IPS-20b (cell line): ENCODE results near the gene RRP1B.
"Not testable (repeated sequence)": the region's sequence is repeated elsewhere in the genome, so short reads cannot be mapped to it uniquely, and the experiment has no call there.

Source experiments
- H3K27ac ChIP-seq: one replicate; pipeline ENCODE4 v1.5.1; 2013; ENCODE audit warnings: low read length
- H3K27me3 ChIP-seq: 2 replicates; pipeline ENCODE4 v1.6.1; 2013; ENCODE audit warnings: mild to moderate bottlenecking, low read length, inconsistent platforms; ENCODE audit not compliant: insufficient read depth
- H3K36me3 ChIP-seq: 2 replicates; pipeline ENCODE4 v1.6.1; 2013; ENCODE audit warnings: low read depth, mild to moderate bottlenecking, inconsistent platforms, low read length, moderate library complexity; ENCODE audit not compliant: insufficient read depth
- H3K4me1 ChIP-seq: 2 replicates; pipeline ENCODE4 v1.6.1; 2013; ENCODE audit warnings: mild to moderate bottlenecking, control low read depth, inconsistent platforms, low read length, moderate library complexity; ENCODE audit not compliant: insufficient read depth
- H3K4me3 ChIP-seq: 2 replicates; pipeline ENCODE4 v1.5.1; 2013; ENCODE audit warnings: mild to moderate bottlenecking, low read length, inconsistent platforms
- H3K9ac ChIP-seq: 2 replicates; pipeline ENCODE4 v1.6.1; 2013; ENCODE audit warnings: low read depth, mild to moderate bottlenecking, inconsistent platforms, low read length, moderate library complexity
- H3K9me3 ChIP-seq: 2 replicates; pipeline ENCODE4 v1.6.1; 2013; ENCODE audit warnings: mild to moderate bottlenecking, low read depth, low read length, inconsistent platforms; ENCODE audit not compliant: insufficient read depth

RRP1B gene

GRCh38 chr21:43680421-43680820 lies 21.1 kb downstream of the RRP1B start:
- H3K27me3 ChIP-seq, H3K4me1 ChIP-seq, H3K9ac ChIP-seq, H3K9me3 ChIP-seq, H3K27ac ChIP-seq, H3K4me3 ChIP-seq: not testable (repeated sequence)
- peaks cover 91% of the 10 kb centered on the region for H3K36me3 ChIP-seq

- Histone ChIP-seq H3K27me3 (no peaks in the 10 kb centered on the region), H3K27ac (no peak overlapping the region), H3K4me3 (no peak overlapping the region), H3K9ac (no peak overlapping the region), H3K36me3 (peaks cover 92% of the 10 kb centered on the region), H3K4me1 (no peaks in the 10 kb centered on the region), H3K9me3 (no peaks in the 10 kb centered on the region)
Observed at GRCh38 chr21:43681650-43682049, 22.3 kb downstream of the RRP1B start.

GRCh38 chr21:43684424-43684823 lies 25.1 kb downstream of the RRP1B start:
- Histone ChIP-seq H3K9ac (no peak overlapping the region), H3K36me3 (peaks cover 95% of the 10 kb centered on the region), H3K4me3 (no peak overlapping the region), H3K27ac (no peak overlapping the region), H3K4me1 (no peaks in the 10 kb centered on the region), H3K9me3 (no peaks in the 10 kb centered on the region), H3K27me3 (no peaks in the 10 kb centered on the region)

- no peak overlapping the region for H3K4me3 ChIP-seq
- H3K36me3 ChIP-seq: peaks cover 98% of the 10 kb centered on the region
- H3K9me3 ChIP-seq: no peaks in the 10 kb centered on the region
- H3K27me3 ChIP-seq: no peaks in the 10 kb centered on the region
- H3K4me1 ChIP-seq: no peaks in the 10 kb centered on the region
- H3K9ac ChIP-seq: no peak overlapping the region
- no peak overlapping the region for H3K27ac ChIP-seq
Observed at GRCh38 chr21:43686811-43687565, 27.6 kb downstream of the RRP1B start.

- no peaks in the 10 kb centered on the region for H3K4me1 ChIP-seq
- no peak overlapping the region for H3K9ac ChIP-seq
- peaks cover 99% of the 10 kb centered on the region for H3K36me3 ChIP-seq
- no peaks in the 10 kb centered on the region for H3K9me3 ChIP-seq
- no peak overlapping the region for H3K4me3 ChIP-seq
- no peak overlapping the region for H3K27ac ChIP-seq
- H3K27me3 ChIP-seq: no peaks in the 10 kb centered on the region
Observed at GRCh38 chr21:43687566-43688399, 28.4 kb downstream of the RRP1B start.

- no peak overlapping the region for H3K9ac ChIP-seq
- no peak overlapping the region for H3K4me3 ChIP-seq
- H3K4me1 ChIP-seq: no peaks in the 10 kb centered on the region
- peaks cover 100% of the 10 kb centered on the region for H3K36me3 ChIP-seq
- H3K9me3 ChIP-seq: no peaks in the 10 kb centered on the region
- no peak overlapping the region for H3K27ac ChIP-seq
- H3K27me3 ChIP-seq: no peaks in the 10 kb centered on the region
Observed at GRCh38 chr21:43688906-43689305, 29.5 kb downstream of the RRP1B start.

GRCh38 chr21:43689556-43690337 lies 30.4 kb downstream of the RRP1B start:
- Histone ChIP-seq H3K27me3 (no peaks in the 10 kb centered on the region), H3K4me3 (no peak overlapping the region), H3K27ac (no peak overlapping the region), H3K9me3 (no peaks in the 10 kb centered on the region), H3K9ac (no peak overlapping the region), H3K36me3 (peaks cover 100% of the 10 kb centered on the region), H3K4me1 (no peaks in the 10 kb centered on the region)

- Histone ChIP-seq H3K9me3 (no peaks in the 10 kb centered on the region), H3K4me3 (no peak overlapping the region), H3K9ac (no peak overlapping the region), H3K4me1 (no peaks in the 10 kb centered on the region), H3K36me3 (peaks cover 100% of the 10 kb centered on the region), H3K27me3 (no peaks in the 10 kb centered on the region), H3K27ac (no peak overlapping the region)
Observed at GRCh38 chr21:43690346-43690745, 31.0 kb downstream of the RRP1B start.

GRCh38 chr21:43691086-43691795 lies 31.9 kb downstream of the RRP1B start:
- no peak overlapping the region for H3K4me3 ChIP-seq
- no peaks in the 10 kb centered on the region for H3K27me3 ChIP-seq
- H3K9ac ChIP-seq: no peak overlapping the region
- H3K9me3 ChIP-seq: no peaks in the 10 kb centered on the region
- H3K36me3 ChIP-seq: peaks cover 100% of the 10 kb centered on the region
- no peak overlapping the region for H3K27ac ChIP-seq
- no peaks in the 10 kb centered on the region for H3K4me1 ChIP-seq

- H3K4me3 ChIP-seq: no peak overlapping the region
- peaks cover 95% of the 10 kb centered on the region for H3K36me3 ChIP-seq
- no peak overlapping the region for H3K27ac ChIP-seq
- no peaks in the 10 kb centered on the region for H3K4me1 ChIP-seq
- no peak overlapping the region for H3K9ac ChIP-seq
- H3K9me3 ChIP-seq: no peaks in the 10 kb centered on the region
- no peaks in the 10 kb centered on the region for H3K27me3 ChIP-seq
Observed at GRCh38 chr21:43691801-43692200, 32.4 kb downstream of the RRP1B start.

- Histone ChIP-seq H3K4me3 (no peak overlapping the region), H3K27ac (no peak overlapping the region), H3K9me3 (no peaks in the 10 kb centered on the region), H3K36me3 (peaks cover 83% of the 10 kb centered on the region), H3K27me3 (no peaks in the 10 kb centered on the region), H3K4me1 (no peaks in the 10 kb centered on the region), H3K9ac (no peak overlapping the region)
Observed at GRCh38 chr21:43692949-43693348, 33.6 kb downstream of the RRP1B start.
